Germinal center (tissue), 1 donor: ENCODE measurements around the gene SPATA31C1.
"Not testable (repeated sequence)": the region's sequence is repeated elsewhere in the genome, so short reads cannot be mapped to it uniquely, and the experiment has no call there.

Experiments used
- DNase-seq: peaks from one replicate; pipeline ENCODE4 v3.0.0; 2012; ENCODE audit warnings: mixed read lengths, low spot score

The SPATA31C1 gene

GRCh38 chr9:87917662-87918061 is at the start of gene SPATA31C1:
Gene SPATA31C1 (plus strand): TSS chr9:87917962.
- DNase-seq: not testable (repeated sequence)

- DNase-seq: no peak
These were observed 49.6 kb upstream of the SPATA31C1 start for GRCh38 chr9:87868175-87868574.

- no peak for DNase-seq
These were observed 49.1 kb upstream of the SPATA31C1 start for GRCh38 chr9:87868635-87869034.

- no peak for DNase-seq
These were observed 48.7 kb upstream of the SPATA31C1 start for GRCh38 chr9:87869082-87869481.

GRCh38 chr9:87871425-87872078 is 46.2 kb upstream of the SPATA31C1 start:
- no peak for DNase-seq

GRCh38 chr9:87872079-87872624 is 45.6 kb upstream of the SPATA31C1 start:
- DNase-seq: no peak

- no peak for DNase-seq
These were observed 44.0 kb upstream of the SPATA31C1 start for GRCh38 chr9:87873607-87874303.

GRCh38 chr9:87874304-87874623 is 43.5 kb upstream of the SPATA31C1 start:
- no peak for DNase-seq

- DNase-seq: no peak
These were observed 42.7 kb upstream of the SPATA31C1 start for GRCh38 chr9:87875060-87875459.

- no peak for DNase-seq
These were observed 41.8 kb upstream of the SPATA31C1 start for GRCh38 chr9:87875831-87876545.

- DNase-seq: no peak
These were observed 41.1 kb upstream of the SPATA31C1 start for GRCh38 chr9:87876708-87877107.

- no peak for DNase-seq
These were observed 38.7 kb upstream of the SPATA31C1 start for GRCh38 chr9:87878989-87879511.

- DNase-seq: no peak
These were observed 37.6 kb upstream of the SPATA31C1 start for GRCh38 chr9:87880116-87880515.

GRCh38 chr9:87880683-87881082 is 37.1 kb upstream of the SPATA31C1 start:
- DNase-seq: no peak

- DNase-seq: no peak
These were observed 35.1 kb upstream of the SPATA31C1 start, which contains the start of gene SPATA31E1 for GRCh38 chr9:87882627-87883026. Gene SPATA31E1 (plus strand): TSS chr9:87882877. CDS start chr9:87882892, 15 bp downstream.

GRCh38 chr9:87883274-87883673 is 34.5 kb upstream of the SPATA31C1 start:
- DNase-seq: no peak

- no peak for DNase-seq
These were observed 33.8 kb upstream of the SPATA31C1 start for GRCh38 chr9:87883990-87884389.

GRCh38 chr9:87884578-87885459 is 32.9 kb upstream of the SPATA31C1 start:
- no peak for DNase-seq

- no peak for DNase-seq
These were observed 32.1 kb upstream of the SPATA31C1 start for GRCh38 chr9:87885484-87886189.

GRCh38 chr9:87886210-87886932 is 31.4 kb upstream of the SPATA31C1 start:
- DNase-seq: no peak
